Superior temporal gyrus (tissue), 1 donor: ENCODE data around the gene GBGT1.
A peak's percentile ranks its signal among the peaks of the same experiment; 100 is the strongest.

Experiments
- DNase-seq: peaks from one replicate; pipeline ENCODE4 v3.0.0-alpha.2; 2016; ENCODE audit errors: extremely low spot score

Gene GBGT1

GRCh38 chr9:133143639-133144141 is 20.0 kb downstream of the GBGT1 start:
- DNase-seq: no peak

DNA sequence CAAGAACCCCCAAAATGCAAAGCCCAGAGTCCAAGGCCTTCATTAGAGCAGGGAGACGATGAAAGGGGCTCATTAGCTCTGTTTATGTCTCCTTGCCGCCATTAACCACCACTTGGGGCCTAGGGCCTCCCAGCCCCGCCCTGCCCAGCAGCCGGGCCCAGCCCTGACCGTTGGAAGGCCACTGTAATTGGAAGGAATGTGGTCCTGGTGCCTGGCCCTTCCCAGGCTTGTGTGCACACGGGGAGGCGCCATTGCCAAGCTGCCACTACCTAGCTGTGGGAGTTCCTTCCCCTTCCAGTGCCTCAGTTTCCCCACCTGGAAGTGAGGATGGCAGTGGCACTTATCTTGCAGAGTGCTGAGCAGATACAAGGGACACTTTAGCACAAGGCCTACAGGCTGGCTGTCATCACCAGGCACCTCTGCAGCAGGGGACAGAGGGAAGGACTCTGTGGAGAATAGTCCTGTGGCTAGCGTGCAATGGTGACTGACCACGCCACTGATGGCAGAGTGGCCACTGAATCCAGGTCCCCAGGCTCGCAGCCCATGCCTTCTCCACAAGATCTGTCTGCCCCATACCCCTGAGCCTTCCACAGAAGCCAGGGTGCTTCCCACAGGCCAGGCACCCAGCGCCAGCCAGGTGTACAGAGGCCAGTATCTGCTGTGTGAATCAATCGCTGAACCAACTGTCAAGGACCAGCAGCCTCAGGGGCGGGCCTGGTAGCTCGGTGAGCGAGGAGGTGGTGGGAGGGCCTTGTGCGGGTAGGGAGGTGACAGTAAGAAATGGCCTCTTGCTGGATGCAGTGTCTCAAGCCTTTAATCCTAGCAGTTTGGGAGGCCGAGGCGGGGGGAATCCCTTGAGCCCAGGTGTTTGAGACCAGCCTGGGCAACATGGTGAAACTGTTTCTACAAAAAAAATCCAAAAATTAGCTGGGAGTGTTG is 20.8 kb downstream of the GBGT1 start:
- DNase-seq: no peak

- no peak for DNase-seq
Measured at GRCh38 chr9:133141833-133142595, 21.7 kb downstream of the GBGT1 start.

DNA sequence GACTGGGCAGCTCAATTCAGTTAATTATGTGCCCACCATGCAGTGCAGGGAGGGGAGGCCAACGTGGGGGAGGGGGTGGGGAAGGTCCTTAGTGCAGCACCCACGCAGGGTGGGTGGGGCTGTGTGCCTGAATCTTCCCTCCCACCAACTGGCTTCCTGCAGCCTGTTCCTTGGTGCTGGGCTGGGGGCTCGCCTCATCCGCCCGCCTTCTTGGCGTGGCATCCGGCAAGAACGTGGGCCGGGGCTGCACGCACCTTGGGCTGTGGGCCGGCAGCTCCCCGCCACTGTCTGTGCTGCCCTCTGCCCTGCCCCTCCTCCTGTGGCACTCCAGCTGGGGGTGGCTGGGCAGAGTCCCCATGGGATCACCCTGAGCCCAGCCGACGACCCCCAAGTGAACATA is 23.1 kb downstream of the GBGT1 start:
- DNase-seq: no peak

DNA sequence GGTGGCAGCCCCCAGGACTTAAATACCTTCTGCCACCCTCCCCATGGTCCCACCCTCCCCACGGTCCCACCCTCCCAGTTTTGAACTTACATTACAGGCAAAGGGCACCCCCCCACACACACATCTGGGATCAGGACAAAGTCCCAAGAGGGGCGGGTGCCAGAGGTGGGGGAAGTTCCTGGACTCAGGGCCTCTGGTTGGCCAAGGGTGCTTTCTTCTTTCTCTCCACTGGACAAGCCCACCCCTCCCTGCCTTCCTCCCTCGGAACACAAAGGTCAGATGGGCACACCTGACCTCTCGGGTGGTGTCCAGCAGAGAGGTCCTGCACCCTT is 23.6 kb downstream of the GBGT1 start:
- DNase-seq: no peak

DNA sequence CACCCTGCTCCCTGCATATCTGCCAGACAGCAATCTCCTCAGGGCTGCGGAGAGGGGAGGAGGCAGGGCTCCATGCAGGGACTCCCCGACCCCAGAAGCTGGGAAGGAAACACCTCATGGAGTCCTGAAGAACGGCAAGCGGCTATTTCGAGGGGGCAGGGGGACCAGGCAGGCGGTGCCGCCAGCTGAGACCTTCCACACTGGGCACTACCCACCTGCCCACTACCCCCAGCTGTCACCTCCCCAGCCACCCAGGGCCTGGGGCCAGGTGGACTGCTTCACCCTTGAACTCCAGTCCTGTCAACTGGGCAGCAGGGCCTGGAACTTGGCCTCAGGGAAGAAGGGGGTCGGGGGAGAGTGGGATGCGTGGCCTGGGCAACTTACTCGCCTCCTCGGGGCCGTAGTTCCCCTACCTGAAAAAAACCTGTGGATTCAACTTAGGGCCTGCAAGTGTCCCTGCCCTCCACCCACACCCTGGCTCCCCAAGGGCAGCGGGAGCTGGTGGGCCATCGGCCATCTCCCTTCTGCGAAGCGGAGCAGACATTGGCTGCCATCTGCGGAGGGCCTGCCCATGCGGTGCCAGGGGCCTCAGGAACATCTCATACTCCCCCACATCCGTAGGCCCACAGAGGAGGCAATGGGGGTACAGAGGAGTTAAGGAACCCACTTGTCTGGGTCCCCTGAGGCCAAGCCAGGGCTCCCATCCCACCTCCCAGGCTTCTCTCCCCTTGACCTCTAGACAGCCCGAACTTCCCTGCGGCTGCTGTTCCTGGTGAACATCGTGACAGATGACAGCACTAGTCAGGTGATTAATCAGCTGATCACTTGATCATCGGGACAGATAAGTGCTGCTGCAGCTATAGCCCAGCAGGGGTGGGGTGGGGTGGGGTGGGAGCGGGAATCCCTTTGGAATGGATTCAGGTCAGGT is 24.2 kb downstream of the GBGT1 start:
- DNase-seq: peak; percentile 66

- peak; percentile 87 for DNase-seq
Measured at GRCh38 chr9:133137451-133138231, 26.1 kb downstream of the GBGT1 start.

DNA sequence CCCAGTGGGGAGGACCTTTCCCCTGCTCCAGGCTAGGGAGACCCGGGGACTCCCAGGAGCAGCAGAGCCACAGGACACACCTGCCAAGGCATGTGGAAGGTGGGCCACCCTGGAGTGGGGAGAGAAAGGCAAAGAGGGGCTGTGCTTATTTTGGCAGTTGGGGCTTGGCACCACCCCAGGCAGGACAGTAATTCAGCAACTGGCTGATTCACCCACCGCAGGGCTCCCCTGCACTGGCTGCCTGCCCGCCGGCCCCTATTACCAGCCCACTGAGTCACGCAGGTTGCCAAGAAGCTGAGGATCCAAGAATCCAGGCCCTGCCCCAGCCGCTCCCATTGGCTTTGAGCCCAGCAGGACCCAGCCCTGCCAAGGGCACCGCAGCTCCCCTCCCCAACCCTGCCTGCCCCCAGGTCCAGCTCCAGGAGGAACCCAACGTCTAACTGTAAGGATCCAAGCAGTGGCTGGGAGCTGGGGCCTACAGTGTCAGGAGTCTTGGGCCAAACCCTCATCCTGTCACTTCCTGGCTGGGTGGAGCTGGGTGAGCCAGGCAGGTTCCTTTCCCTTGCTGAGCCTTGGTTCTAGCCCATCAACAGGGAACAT is 28.5 kb downstream of the GBGT1 start:
- peak; percentile 44 for DNase-seq

GRCh38 chr9:133134388-133135145 is 29.1 kb downstream of the GBGT1 start:
- peak; percentile 22 for DNase-seq

DNA sequence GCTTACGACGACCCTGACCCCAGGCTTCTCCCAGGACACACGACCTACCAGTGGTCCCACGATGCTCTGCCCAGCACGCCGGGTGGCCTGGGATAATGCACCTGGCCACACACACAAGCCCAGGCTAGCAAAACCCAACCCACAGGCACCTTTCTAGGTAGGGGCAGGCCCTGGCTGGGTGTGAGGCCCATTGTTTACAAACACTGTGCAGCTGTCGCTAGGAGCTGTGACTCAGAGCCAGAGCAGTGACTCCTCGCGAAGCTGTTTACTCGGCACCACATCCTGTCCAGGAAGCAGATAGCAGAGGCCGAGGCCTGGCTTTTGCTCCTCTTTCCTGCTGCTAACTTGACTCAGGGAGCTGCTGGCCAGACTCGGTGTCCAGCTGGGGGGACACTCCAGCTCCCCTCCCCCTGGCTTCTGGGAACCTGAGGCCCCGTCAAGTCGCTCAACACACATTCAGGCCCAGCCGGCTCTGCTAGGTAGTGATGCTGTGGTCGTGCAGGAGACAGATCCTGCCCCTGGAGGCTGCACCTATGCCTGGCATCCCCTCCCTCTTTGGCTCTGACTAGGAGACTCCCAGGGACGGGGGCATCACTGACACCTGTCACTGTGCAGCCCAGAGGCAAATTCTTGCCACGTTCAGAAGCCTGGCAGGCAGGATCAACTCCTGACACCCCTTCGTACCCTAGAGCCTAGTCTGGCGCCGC is 29.9 kb downstream of the GBGT1 start:
- peak; percentile 87 for DNase-seq

DNA sequence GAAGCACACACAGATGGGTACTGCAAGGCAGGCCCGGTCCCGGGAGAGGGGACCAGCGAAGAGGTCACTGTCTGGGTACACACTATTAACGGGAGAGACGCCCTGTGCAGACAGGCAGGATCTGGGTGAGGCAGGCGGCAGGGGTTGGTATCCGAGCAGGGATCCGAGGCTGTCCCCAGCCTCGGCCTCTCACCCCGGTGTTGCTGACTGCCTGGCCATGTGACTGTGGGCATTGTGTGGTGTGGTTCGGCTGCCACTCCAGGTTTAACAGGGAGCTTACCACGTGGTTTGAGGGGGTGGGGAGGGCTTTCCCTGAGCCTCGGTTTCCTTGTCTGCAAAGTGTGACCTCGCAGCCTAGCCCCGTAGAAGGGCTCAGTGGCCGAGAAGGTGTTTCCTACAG is 31.5 kb downstream of the GBGT1 start:
- DNase-seq: peak; percentile 29

GRCh38 chr9:133131506-133131905 is 32.2 kb downstream of the GBGT1 start:
- no peak for DNase-seq

- no peak for DNase-seq
Measured at GRCh38 chr9:133130685-133131244, 32.9 kb downstream of the GBGT1 start.

GRCh38 chr9:133129001-133129795 is 34.5 kb downstream of the GBGT1 start:
- peak; percentile 20 for DNase-seq

GRCh38 chr9:133128152-133128551 is 35.6 kb downstream of the GBGT1 start:
- DNase-seq: peak; percentile 7

DNA sequence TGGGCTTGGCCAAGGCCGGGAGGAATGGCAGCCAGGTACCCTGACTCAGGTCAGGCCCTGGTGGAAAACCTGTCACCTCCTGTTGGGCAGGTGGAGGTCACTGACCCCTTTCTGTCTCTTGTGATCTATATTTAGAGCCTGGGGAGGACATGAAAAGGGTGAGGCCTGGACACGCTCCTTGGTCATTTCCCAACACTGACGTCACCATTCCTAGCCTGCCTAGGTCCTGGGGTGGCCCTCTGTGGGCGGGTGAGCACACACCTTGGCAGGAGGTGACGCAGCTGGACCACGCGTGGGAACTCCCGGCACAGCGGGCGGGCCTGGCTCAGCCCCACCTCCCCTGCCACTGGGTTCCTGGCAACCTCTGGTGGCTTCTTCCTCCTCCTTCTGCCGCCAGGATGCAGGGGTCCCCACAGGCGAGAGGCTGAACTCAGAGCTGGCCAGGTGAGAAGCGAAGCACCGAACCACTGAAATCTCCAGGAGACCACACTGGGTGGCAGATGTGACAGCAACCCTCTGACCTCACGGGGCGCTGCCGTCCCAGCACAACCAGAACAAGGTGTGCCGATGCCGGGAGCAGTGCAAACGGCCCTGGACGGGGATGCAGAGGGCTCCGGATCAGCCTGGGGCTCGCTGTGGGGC is 36.3 kb downstream of the GBGT1 start:
- DNase-seq: peak; percentile 11

DNA sequence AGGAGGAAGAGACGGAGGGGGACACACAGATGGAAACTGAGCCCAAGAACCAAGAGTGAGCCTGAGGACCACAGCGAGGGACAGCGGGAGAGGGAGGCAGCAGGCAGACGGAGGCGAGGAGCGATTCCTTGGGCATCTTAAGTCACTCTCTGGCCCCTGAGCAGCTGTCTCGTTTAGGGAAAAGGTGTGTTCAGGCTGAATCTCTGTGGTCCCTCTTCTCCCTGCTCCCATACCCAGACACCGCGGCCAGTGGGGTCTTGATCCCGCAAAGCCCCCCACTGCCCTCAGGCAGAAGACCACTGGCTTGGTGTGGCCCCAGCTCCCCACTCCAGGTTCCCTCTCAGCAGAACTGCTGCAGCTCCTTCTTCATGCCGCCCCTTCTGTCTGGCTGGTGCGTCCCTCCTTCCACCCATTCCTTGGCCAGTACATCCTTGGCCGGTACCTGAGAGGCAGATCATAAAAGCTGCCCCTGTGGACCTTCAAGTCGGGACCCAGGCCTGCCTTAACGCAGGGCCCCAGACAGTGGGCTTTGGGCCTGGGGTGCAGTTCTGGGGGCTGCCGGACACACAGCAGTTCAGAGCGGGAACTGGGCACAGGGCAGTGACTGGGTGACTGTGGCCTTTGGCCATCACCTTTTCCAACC is 36.9 kb downstream of the GBGT1 start:
- no peak for DNase-seq
